ENCODE data around the gene SETD1A.
"Not testable (repeated sequence)": the region's sequence is repeated elsewhere in the genome, so short reads cannot be mapped to it uniquely, and the experiment has no call there.

SETD1A gene

DNA sequence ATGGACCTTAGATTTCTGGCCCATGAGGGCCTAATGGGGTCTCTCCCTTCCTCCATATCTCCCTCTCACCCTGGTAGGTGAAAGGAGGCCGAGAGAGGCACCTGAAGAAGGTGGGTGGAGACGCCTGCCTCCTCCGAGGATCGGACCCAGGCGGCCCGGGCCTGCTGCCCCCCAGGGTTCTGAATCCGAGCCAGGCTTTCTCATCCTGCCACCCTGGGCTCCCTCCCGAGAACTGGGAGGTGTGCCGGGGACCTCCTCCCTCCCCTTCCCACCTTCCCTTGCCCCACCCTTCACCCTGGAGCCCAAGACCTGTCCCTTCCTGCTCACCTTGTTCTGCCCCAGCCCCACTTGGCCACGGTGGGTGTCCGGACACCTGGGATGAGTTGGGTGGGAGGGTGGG, 29.2 kb upstream of the SETD1A start:
- DNase-seq (ENCODE audit: low read depth in 2 of 3, low spot score in 1 of 3): no peak

DNA sequence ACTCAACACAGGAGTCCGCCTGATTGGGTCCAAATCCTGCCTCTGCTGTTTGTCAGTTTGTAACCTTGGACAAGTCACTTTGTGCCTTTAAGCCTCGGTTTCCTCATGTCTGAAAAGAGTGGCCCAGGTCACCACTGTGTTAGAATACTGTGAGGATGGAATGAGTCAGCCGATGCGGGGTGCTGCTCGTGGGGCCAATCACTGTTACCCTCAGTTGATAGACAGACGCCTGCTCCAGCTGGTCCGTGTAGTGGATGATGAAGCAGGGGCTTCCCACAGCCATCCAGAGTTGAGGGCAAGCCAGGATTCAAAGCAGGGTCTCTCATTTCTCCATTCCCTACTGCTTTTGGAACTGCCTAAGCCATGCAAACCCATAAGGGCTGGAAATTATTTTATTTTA, 28.4 kb upstream of the SETD1A start:
- no peak for DNase-seq (ENCODE audit: low read depth in 2 of 3, low spot score in 1 of 3)

DNA sequence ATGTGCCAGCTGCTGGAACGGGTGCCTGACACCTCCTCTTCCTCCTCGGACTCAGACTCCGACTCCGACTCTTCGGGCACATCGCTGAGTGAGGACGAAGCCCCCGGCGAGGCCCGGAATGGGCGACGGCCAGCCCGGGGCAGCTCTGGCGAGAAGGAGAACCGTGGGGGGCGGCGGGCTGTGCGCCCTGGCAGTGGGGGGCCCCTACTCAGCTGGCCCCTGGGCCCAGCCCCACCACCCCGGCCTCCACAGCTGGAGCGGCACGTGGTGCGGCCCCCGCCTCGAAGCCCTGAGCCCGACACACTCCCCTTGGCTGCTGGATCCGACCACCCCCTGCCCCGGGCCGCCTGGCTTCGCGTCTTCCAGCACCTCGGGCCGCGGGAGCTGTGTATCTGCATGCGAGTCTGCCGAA, 27.4 kb upstream of the SETD1A start:
- DNase-seq (ENCODE audit: low read depth in 2 of 3, low spot score in 1 of 3): no peak

DNA sequence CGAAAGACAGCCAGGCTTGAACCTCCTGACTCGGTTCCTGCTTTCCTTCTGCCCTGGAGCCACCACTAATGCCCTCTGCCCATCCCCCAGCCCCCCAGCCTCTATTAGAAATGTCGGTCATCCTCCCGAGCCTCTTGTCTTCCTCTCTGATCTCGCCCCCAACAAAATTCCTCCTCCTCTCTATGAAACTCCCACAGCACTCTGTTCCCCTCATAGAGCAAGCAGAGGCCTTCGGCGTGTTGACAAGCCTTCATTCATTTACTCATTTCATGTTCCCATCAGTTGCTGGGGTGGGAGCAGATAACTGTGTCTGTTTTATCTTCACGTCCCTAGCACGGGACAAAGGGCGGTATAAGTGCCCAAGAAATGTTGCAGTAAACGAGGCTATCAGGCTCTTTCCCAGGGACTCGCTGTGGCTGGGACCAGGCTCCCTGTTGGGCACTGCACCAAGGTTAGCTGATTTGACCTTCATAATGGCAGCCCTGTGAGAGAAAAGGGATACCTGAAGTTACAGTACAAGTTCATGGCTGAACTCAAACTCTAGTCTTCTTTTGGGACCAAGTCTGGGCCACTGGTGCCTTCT, 26.4 kb upstream of the SETD1A start:
- DNase-seq (ENCODE audit: low read depth in 2 of 3, low spot score in 1 of 3): no peak

DNA sequence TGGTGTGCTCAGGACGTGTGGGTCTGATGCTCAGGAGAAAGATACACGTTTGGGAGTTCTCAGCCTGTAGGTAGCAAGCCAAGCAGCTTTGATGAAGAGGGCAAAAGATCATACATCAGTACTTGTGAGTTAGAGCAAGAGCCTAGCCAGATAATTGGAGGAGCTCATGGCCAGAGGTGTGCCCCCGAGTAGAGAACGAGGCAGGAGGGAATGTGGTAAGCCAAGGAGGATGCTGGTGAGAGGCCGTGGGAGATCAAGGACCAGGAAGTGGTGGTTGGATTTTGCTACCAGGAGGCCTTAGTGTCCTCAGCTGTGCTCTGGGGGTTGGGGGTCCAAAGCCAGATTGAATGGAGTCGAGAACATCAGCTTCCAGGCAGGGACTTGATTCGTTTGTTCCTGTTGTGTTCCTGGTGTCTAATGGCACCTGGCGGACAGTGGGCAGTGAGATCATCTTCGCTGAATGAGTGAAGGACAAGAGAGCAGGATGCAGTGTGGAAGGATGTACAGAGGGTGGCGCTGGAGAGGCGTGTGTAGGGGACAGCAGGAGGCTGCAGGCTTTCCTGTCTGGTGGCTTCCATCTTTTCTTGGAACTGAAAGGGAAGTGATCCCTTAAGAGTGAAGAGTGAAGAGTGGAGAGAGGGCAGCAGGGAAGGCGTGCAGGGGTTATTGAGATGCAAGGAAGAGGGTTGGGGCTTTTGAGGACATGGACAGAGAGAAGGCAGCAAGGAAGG, 22.6 kb upstream of the SETD1A start:
- DNase-seq (ENCODE audit: low read depth in 2 of 3, low spot score in 1 of 3): peak in 2 of 3 donors; percentile 34 to 37

DNA sequence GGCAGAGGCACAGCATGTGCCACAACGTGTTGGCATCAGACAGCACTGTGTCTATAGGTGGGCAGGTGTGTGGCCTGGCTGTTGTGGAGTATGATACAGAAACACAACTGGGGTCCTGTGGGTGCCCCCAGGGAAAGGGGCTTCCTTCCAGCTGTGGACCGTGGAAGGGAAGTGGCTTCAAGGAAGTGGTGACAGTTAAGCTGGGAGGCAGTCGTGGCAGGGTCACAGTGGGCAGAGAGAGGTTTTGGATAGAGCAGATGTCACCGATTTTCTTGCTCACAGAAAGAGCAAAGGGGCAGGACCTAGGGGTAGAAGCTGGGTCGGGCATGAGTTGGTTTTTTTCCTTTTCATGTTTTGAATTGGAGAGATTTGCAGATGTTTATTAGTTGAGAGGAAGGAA, 19.9 kb upstream of the SETD1A start:
- DNase-seq (ENCODE audit: low read depth in 2 of 3, low spot score in 1 of 3): no peak

DNA sequence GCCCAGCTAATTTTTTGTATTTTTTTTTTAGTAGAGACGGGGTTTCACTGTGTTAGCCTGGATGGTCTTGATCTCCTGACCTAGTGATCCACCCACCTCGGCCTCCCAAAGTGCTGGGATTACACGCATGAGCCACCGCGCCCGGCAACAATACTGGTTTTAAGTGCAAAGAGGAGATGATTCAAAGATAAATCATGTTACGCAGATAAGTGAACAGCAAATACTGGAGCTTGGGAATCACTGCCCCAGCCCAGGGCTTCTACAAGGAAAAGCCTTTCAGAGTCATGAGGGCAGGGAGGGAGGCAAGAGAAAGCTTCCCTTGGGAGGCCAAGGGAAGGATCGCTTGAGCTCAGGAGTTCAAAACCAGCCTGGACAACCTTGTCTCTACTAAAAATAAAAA, 18.0 kb upstream of the SETD1A start:
- DNase-seq (ENCODE audit: low read depth in 2 of 3, low spot score in 1 of 3): not testable (repeated sequence)

DNA sequence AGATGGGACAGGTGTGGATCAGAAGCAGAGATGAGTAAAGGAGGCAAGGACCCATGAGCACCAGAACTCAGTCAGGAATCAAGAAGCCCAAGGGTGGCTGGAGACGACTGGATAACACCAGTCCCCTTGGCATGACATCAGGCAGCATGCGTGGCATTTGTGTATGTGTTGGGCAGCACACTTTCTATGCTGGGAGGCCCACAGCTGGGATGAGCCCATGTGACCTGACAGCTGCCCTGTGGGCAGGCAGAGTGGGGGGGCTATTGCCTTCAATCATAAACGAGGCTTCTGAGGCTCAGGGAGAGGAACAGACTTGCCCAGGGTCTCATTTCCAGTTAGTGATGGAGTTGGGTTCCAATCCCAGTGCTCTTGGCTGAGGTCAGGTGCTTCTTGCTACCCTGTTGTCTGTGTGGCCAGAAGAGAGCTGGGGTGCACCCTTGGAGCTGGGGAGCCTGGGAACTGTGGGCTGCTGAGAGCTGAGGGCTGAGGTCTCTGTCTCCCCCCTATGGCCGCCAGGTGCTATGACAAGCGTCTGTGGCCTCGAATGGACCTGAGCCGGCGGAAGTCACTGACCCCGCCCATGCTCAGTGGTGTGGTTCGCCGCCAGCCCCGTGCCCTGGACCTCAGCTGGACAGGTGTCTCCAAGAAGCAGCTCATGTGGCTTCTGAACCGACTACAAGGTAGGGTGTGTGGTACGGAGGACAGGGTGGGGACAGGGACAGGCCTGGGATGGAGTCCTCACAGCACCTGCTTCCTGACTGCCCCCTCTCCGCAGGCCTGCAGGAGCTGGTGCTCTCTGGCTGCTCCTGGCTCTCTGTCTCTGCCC, 15.7 kb upstream of the SETD1A start:
- DNase-seq (ENCODE audit: low read depth in 2 of 3, low spot score in 1 of 3): peak in 2 of 3 donors; percentile 51 to 56

DNA sequence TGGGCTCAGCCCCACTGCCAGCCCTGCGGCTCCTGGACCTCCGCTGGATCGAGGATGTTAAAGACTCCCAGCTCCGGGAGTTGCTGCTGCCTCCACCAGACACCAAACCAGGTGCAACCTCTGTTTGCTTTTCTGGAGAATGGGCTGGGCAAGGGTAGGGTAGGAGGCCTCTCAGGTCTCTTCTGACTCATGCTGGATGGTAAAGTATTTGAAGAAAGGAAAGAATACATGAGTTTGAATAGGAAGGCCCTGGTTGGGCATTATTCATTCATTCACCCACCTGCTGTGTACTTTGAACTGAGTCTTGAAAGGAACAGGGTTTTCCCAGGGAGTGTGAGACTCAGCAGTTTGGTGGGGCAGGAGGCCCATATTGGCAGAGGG, 15.1 kb upstream of the SETD1A start:
- DNase-seq (ENCODE audit: low read depth in 2 of 3, low spot score in 1 of 3): no peak

DNA sequence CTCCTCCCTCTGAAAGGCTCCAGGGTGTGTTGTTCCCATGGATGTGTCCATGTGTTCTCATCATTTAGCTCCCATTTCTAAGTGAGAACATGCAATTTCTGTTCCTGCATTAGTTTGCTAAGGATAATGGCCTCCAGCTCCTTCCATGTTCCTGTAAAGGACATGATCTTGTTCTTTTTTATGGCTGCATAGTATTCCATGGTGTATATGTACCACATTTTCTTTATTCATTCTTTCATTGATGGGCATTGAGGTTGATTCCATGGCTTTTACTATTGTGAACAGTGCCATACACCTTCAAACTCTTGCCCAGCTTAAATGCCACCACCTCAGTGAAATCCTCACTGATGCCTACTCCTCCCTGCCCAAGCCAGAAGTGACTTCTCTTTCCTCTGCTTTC, 13.2 kb upstream of the SETD1A start:
- DNase-seq (ENCODE audit: low read depth in 2 of 3, low spot score in 1 of 3): no peak

DNA sequence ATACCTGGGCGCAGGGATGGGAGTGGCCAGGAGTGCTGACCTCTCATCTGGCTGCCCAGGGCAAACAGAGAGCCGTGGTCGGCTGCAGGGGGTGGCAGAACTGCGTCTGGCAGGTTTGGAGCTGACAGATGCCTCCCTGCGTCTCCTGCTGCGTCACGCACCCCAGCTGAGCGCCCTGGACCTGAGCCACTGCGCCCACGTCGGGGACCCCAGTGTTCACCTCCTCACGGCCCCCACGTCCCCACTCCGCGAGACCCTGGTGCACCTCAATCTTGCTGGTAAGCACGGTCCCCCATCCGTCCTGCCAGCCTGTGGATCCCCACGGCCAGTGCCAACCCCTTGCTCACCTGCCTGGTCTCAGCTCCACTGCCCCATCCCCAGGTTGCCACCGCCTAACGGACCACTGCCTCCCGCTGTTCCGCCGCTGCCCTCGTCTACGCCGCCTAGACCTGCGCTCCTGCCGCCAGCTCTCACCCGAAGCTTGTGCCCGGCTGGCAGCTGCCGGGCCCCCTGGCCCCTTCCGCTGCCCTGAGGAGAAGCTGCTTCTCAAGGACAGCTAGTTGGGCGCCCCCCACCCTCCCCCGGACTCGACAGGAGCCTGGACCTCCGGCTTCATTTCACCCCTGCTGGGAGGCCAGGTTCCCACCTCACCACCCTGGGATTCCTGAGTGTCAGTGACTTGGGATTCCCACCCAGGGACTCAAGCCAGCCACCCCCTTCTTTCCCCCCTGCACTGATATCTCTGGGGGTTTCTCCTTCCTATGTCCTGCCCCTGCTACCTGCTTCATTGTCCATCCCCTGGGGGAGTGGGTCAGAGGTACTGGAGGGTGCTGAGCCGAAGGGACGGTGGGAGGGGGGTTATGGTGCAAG, 10.6 kb upstream of the SETD1A start:
- DNase-seq (ENCODE audit: low read depth in 2 of 3, low spot score in 1 of 3): no peak

DNA sequence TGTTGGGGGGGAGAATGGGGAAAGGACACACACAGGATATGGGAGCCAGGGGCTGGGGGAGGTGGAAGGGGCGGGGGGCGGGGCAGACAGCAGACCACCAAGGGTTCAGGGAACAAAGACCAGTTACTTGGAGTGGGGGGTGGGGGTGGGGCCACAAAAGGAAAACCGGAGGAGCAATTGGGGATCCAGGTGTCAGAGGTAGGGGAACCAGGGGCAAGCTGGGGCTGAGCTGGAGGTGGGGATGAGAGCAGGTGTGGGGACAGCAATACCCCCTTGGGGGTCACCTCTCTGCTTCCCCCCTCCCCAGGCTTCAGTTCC, 10.1 kb upstream of the SETD1A start:
- no peak for DNase-seq (ENCODE audit: low read depth in 2 of 3, low spot score in 1 of 3)

DNA sequence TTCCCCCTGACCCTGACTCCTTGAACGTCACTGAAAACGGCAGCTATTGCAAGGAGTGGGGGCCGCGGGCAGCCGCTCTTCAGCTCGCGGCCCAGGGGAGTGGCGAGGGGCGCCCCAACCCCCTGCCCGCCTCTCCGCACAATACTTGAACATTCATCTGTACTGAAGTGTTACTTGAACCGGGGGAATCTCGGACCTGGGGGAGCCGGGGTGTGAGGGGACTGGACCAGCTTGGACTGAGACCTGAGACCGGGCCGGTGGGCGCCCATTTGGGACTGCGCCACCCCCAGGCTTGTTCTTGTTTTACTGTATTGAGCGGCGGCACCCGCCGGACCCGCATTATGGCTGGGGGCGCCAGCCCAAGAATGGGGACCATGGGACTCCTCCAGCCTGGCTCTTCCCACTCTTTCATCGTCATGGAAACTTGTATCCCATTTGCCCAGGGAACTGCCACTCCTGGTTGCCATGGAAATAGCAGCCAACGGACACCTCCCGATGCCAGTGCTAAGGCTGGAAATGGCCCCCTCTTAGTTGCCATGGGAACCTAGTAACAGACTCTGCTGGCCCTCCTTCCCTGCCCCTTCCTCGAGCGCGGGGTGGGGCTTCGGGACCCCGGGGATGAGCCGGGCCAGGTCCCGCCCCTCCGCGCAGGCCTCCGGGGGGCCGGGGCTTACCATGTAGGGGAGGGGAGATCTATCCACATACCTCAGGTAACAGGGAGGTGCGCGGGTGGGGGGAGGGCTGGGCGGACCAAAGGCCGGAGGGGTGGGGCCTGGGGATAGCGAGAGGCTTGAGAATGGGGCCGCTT, 9.5 kb upstream of the SETD1A start:
- DNase-seq (ENCODE audit: low read depth in 2 of 3, low spot score in 1 of 3): no peak

DNA sequence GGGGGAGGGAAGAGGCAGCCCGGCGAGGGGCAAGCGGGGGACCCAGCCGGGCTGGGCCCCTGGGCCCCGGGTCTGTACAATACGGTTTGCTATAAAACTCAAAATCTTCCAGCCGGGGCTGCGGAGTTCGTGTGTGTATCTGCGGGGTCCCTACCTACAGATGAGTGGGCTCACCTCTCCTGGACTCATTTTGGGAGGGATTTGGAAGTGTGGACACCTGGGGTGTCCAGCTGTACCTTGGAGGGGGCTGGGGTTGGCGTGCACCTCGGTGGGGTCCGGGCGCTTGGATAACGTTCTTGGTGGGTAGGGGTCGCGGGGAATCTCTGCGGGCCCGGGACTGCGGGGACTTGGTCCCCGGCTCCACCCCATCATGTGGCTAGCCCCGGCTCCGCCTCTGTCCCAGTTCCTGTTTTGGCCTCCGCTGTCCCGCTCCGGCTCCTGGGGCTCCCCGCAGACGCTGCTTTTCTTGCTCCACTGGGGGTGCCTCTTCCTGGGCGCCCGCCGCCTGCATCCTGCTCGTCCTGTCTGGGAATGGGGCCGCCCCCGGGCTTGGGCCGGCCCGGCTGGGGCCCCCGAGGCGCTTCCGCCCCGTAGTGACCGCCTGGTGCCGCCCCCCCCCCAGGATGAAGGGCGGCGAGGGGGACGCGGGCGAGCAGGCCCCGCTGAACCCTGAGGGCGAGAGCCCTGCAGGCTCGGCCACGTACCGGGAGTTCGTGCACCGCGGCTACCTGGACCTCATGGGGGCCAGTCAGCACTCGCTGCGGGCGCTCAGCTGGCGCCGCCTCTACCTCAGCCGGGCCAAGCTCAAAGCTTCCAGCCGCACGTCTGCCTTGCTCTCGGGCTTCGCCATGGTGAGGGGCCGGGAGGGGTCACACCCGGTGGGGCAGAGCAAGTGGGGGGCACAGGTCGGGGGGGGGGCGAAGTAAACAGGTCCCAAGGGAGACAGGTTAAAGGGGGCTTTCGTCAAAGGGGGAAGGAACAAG, 8.6 kb upstream of the SETD1A start, which contains the start of gene ORAI3:
TSS of gene ORAI3 (plus strand) at position 402 of the 983 bp plus-strand sequence. CDS start at position 624, 222 bp downstream.
- DNase-seq (ENCODE audit: low read depth in 2 of 3, low spot score in 1 of 3): peak in 1 of 3 donors; percentile 41

DNA sequence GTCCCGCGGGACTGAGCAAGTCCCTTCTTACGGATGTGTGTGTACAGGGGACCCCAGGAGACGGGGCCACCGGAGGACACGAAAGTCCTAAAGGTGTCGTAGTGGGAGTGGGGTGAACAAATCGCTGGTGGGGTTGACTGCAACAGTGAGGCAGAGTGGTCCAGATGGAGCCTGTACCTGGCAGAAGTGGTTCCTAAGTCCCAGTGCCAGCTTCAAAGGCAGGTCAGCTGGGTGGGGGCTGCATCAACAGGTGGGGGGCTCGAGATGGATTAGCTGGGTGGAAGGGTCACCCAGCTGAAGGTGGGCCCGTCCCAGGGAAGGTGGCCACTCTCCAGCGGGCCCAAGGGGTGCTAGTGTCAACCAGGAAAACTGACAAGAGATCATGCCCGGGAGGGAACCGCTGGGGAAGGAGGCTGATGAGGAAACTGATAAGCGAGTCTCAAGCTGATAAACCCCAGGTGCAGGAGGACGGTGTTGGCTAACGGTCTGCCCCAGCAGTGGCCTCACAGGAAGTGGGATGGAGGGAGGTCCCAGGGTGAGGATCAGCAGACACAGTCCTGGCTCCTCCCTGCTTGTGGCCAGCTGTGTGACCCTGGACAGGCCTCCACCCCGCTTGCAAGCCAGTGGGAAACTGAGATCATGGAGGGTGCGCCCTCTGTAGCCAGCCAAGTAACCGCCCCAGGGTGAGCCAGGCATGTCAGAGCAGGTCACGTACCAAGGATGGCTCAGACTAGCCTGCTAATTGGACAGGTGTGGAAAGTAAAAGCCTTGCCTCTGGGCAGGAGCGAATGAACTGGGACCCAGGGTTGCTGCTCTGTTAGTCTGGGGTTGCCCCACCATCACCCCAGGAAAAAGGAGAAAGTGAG, 7.7 kb upstream of the SETD1A start:
- peak in 1 of 3 donors; percentile 29 for DNase-seq (ENCODE audit: low read depth in 2 of 3, low spot score in 1 of 3)

DNA sequence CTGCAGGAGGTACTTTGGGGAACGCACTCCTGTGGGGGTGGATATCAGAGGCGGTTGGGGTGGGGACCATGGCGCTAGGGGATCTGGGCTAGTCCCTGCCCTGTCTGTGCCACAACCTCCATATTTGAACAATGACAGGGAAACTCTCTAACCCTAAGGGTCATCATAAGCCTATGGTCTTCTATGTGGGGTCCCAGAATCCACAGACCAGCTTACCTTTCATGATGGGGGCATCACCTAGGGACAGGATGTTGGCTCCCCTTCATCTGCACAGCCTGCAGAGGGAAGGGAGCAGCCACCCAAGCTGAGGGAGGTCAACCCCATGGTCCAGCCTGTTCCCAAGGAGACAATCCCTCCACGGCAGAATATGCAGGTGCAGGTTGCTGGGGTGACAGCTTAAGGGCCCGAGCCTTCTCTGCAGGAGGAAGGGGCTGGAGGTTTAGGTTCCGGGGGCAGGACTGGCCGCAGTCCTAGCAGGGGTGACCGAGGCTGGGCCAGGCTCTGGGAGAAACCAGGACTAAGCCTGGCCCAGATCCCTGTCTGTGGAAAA, 7.0 kb upstream of the SETD1A start:
- DNase-seq (ENCODE audit: low read depth in 2 of 3, low spot score in 1 of 3): no peak

DNA sequence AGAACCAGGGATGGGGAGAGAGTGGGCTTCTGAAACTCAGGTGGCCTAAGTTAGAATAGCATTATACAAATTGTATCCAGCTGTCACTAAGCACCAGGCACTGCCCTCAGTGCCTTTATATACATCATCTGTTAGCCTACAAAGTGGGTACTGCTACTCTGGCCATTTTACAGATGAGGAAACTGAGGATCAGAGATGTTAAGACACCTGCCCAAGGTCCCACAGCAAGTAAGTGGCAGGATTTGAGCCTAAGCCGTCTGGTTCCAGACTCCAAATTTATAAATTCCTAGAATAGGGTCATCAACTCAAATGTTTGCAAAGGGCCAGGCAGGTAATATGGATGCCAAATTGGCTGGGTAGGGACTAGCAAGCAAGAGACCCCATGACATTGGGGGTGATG, 6.4 kb upstream of the SETD1A start:
- no peak for DNase-seq (ENCODE audit: low read depth in 2 of 3, low spot score in 1 of 3)

DNA sequence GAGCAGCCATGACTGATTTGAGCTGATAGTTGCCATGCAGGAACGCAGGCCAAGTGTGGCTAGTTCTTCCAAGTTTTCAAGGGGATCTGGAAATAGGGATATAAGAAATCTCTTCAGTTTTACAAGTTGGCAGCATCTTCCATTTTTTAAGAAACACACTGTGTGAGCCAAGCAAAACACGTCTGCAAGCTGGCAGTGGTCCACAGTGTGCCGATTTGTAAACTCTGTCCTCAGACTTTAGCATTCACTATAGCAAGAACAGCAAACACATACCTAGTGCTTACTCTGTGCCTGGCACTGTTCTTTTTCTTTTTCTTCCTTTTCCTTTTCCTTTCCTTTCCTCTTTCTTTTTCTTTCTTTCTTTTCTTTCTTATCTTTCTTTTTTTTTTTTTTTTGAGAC, 5.8 kb upstream of the SETD1A start:
- DNase-seq (ENCODE audit: low read depth in 2 of 3, low spot score in 1 of 3): no peak

All from stimulated activated CD4-positive, alpha-beta T cell treated with anti-CD3 and anti-CD28 coated beads, Interleukin-12 subunit alpha, Interleukin-12 subunit beta, amount 100 ng/mL, for 48 hours (primary cell).